ENCODE data around the gene GRID1.

Gene GRID1

GRCh38 chr10:86048571-86048970, 318.0 kb downstream of the GRID1 start:
- no peak for TF ChIP-seq CTCF (IDR thresholded peaks at IDR 0.05; ENCODE audit: low read length, missing control alignments)
- no peak for DNase-seq (ENCODE audit: low read depth)
- no peak overlapping the region for H3K4me3 ChIP-seq (replicated peaks; ENCODE audit: low read depth, low read length)

GRCh38 chr10:86047588-86047987, 319.0 kb downstream of the GRID1 start:
- H3K4me3 ChIP-seq (replicated peaks; ENCODE audit: low read depth, low read length): no peak overlapping the region
- TF ChIP-seq CTCF (IDR thresholded peaks at IDR 0.05; ENCODE audit: low read length, missing control alignments): no peak
- no peak for DNase-seq (ENCODE audit: low read depth)

- TF ChIP-seq CTCF (IDR thresholded peaks at IDR 0.05; ENCODE audit: low read length, missing control alignments): no peak
- H3K4me3 ChIP-seq (replicated peaks; ENCODE audit: low read depth, low read length): no peak overlapping the region
- no peak for DNase-seq (ENCODE audit: low read depth)
Measured at GRCh38 chr10:86046845-86047460, 319.6 kb downstream of the GRID1 start.

- no peak for DNase-seq (ENCODE audit: low read depth)
- H3K4me3 ChIP-seq (replicated peaks; ENCODE audit: low read depth, low read length): no peak overlapping the region
- no peak for TF ChIP-seq CTCF (IDR thresholded peaks at IDR 0.05; ENCODE audit: low read length, missing control alignments)
Measured at GRCh38 chr10:86045896-86046295, 320.7 kb downstream of the GRID1 start.

- H3K4me3 ChIP-seq (replicated peaks; ENCODE audit: low read depth, low read length): no peak overlapping the region
- DNase-seq (ENCODE audit: low read depth): no peak
- no peak for TF ChIP-seq CTCF (IDR thresholded peaks at IDR 0.05; ENCODE audit: low read length, missing control alignments)
Measured at GRCh38 chr10:86044029-86044428, 322.6 kb downstream of the GRID1 start.

GRCh38 chr10:86043236-86043635, 323.4 kb downstream of the GRID1 start:
- TF ChIP-seq CTCF (IDR thresholded peaks at IDR 0.05; ENCODE audit: low read length, missing control alignments): no peak

GRCh38 chr10:86042161-86042560, 324.4 kb downstream of the GRID1 start:
- no peak for DNase-seq (ENCODE audit: low read depth)
- TF ChIP-seq CTCF (IDR thresholded peaks at IDR 0.05; ENCODE audit: low read length, missing control alignments): no peak
- no peak overlapping the region for H3K4me3 ChIP-seq (replicated peaks; ENCODE audit: low read depth, low read length)

More at GRCh38 chr10:86043236-86043635, 323.4 kb downstream of the GRID1 start:
- H3K4me3 ChIP-seq (replicated peaks; ENCODE audit: low read depth, low read length): no peak overlapping the region
- no peak for DNase-seq (ENCODE audit: low read depth)

All from fibroblast of pulmonary artery (primary cell).